Keratinocyte (primary cell): Measurements from ENCODE around the gene GLT6D1. TPM values are rescaled to one million over a fixed set of nuclear protein-coding genes. Genes with fewer than 3 reads are reported as not detected.

Experiments used
- DNase-seq: peaks from one replicate; pipeline ENCODE4 v3.0.0-alpha.2; 2011; ENCODE audit warnings: low read depth, missing footprints, low spot score
- FAIRE-seq: peaks from 2 replicates; lab custom pipeline; 2011; peaks lifted over from hg19 to GRCh38; lab: Jason Lieb, UNC
- H2AFZ ChIP-seq: 2 replicates; pipeline ENCODE4 v1.6.0; 2012; ENCODE audit warnings: low read length, control low read depth, inconsistent platforms; ENCODE audit not compliant: control insufficient read depth
- H3K27ac ChIP-seq: 2 replicates; pipeline ENCODE4 v1.5.1; 2011; ENCODE audit warnings: low read length; ENCODE audit not compliant: control insufficient read depth, insufficient read depth
- H3K27me3 ChIP-seq: 3 replicates; pipeline ENCODE4 v1.6.0; 2011; ENCODE audit warnings: low read length; ENCODE audit not compliant: control insufficient read depth, insufficient read depth; ENCODE audit errors: extremely low read depth
- H3K36me3 ChIP-seq, 2 experiments: 2 replicates in 1 of 2; 3 replicates in 1 of 2; pipeline ENCODE4 v1.5.1; 2011; ENCODE audit warnings: low read length in 2 of 2, mild to moderate bottlenecking in 1 of 2; ENCODE audit not compliant: control insufficient read depth in 2 of 2, insufficient read depth in 2 of 2; ENCODE audit errors: extremely low read depth in 1 of 2
- H3K4me1 ChIP-seq: 3 replicates; pipeline ENCODE4 v1.5.1; 2011; ENCODE audit warnings: low read length; ENCODE audit not compliant: control insufficient read depth, insufficient read depth; ENCODE audit errors: extremely low read depth
- H3K4me2 ChIP-seq: 3 replicates; pipeline ENCODE4 v1.6.0; 2011; ENCODE audit warnings: low read depth, low read length; ENCODE audit not compliant: control insufficient read depth, insufficient read depth; ENCODE audit errors: extremely low read depth
- H3K4me3 ChIP-seq, 3 experiments: fragments of 200-600 bp in 1 of 3; sonication (generic) in 1 of 3; 2 replicates in 2 of 3; 3 replicates in 1 of 3; pipeline ENCODE4 v1.5.1; 2011 to 2016; ENCODE audit warnings: low read length in 3 of 3, mild to moderate bottlenecking in 3 of 3, control low read depth in 2 of 3, inconsistent platforms in 1 of 3, low read depth in 1 of 3, mixed read lengths in 1 of 3, mixed run types in 1 of 3, moderate library complexity in 1 of 3; ENCODE audit not compliant: control insufficient read depth in 2 of 3, insufficient read depth in 2 of 3; ENCODE audit errors: extremely low read depth in 1 of 3
- H3K79me2 ChIP-seq: 2 replicates; pipeline ENCODE4 v1.6.0; 2012; ENCODE audit warnings: low read length; ENCODE audit not compliant: control insufficient read depth, insufficient read depth
- H3K9ac ChIP-seq: 3 replicates; pipeline ENCODE4 v1.6.0; 2011; ENCODE audit warnings: low read length; ENCODE audit not compliant: control insufficient read depth, insufficient read depth; ENCODE audit errors: extremely low read depth
- H3K9me1 ChIP-seq: 3 replicates; pipeline ENCODE4 v1.6.0; 2011; ENCODE audit warnings: low read length; ENCODE audit not compliant: control insufficient read depth, insufficient read depth; ENCODE audit errors: extremely low read depth
- H3K9me3 ChIP-seq: 2 replicates; pipeline ENCODE4 v1.5.1; 2012; ENCODE audit warnings: low read depth, low read length; ENCODE audit not compliant: control insufficient read depth
- H4K20me1 ChIP-seq: 3 replicates; pipeline ENCODE4 v1.6.0; 2011; ENCODE audit warnings: low read length; ENCODE audit not compliant: control insufficient read depth, insufficient read depth; ENCODE audit errors: extremely low read depth
- EZH2 ChIP-seq: IDR thresholded peaks from one replicate; pipeline ENCODE4 v1.6.1; 2012; ENCODE audit warnings: inconsistent platforms, mild to moderate bottlenecking, low read length, moderate library complexity
- dilution Hi-C: fragments of 300-500 bp; cut with MboI; formaldehyde crosslinking; loops from one replicate; pipeline ENCODE4 v1.7.0; 2020; ENCODE audit warnings: low sequenced_read_pairs; ENCODE audit not compliant: extremely low pct_ligation_motif_present
- polyA plus RNA-seq, 5 experiments: library from polyadenylated mRNA; depleted of rRNA in 3 of 5; stranded (reverse) in 3 of 5; stranded (forward) in 1 of 5; unstranded in 1 of 5; fragments of >200 nt; gene quantifications; 1 replicate in 1 of 5; 2 replicates in 3 of 5; 3 replicates in 1 of 5; pipeline versions ENCODE4 v1.2.1 to v1.2.3, GENCODE V29; 2011 to 2012; ENCODE audit warnings: missing spikeins in 2 of 5, low read depth in 1 of 5, low replicate concordance in 1 of 5
- TF ChIP-seq, protein P1 (sequence below), 3 experiments: IDR thresholded peaks in 1 of 3; conservative IDR thresholded peaks in 1 of 3; optimal IDR thresholded peaks in 1 of 3; 2 replicates in 2 of 3; 3 replicates in 1 of 3; pipeline versions ENCODE3 to v1.5.1; 2011; ENCODE audit warnings: low read length in 3 of 3, mild to moderate bottlenecking in 3 of 3, moderate library complexity in 2 of 3, control low read depth in 1 of 3, inconsistent platforms in 1 of 3; ENCODE audit not compliant: insufficient read depth in 2 of 3; ENCODE audit errors: extremely low read depth in 1 of 3

Gene GLT6D1
- polyA plus RNA-seq, 1 donor (not counting 4 experiments of a cell fraction or from before 2014, with no cell fraction given): not detected

DNA sequence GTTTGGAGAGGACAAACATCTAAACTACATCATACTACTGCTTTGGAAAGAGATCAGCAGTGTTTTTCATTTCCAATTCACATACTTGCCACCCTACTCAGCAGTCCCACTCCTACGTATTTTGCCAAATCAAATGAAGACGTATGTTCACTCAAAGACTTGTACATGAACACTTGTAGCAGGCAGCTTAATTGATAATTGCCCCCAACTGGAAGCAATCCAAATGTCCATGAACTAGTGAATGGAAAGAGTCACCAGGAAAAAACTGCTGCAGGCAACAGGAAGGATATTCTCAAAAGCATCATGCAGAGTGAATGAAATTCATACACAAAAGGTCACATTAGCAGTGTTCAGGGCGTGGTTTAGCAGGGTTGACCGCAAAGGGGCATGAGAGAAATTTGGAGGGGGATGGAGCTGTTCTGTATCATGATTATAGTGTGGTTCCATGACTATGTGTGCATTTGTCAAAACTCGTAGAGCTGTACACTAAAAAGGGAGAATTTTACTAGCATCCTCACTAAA is 39.0 kb downstream of the GLT6D1 start:
- no peak overlapping the region for H3K4me3 ChIP-seq
- no peaks in the 10 kb centered on the region for H3K27me3 ChIP-seq
- TF ChIP-seq EZH2: no peak
- TF ChIP-seq, protein P1, sequence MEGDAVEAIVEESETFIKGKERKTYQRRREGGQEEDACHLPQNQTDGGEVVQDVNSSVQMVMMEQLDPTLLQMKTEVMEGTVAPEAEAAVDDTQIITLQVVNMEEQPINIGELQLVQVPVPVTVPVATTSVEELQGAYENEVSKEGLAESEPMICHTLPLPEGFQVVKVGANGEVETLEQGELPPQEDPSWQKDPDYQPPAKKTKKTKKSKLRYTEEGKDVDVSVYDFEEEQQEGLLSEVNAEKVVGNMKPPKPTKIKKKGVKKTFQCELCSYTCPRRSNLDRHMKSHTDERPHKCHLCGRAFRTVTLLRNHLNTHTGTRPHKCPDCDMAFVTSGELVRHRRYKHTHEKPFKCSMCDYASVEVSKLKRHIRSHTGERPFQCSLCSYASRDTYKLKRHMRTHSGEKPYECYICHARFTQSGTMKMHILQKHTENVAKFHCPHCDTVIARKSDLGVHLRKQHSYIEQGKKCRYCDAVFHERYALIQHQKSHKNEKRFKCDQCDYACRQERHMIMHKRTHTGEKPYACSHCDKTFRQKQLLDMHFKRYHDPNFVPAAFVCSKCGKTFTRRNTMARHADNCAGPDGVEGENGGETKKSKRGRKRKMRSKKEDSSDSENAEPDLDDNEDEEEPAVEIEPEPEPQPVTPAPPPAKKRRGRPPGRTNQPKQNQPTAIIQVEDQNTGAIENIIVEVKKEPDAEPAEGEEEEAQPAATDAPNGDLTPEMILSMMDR (optimal IDR thresholded peaks at IDR 0.05 in 1 of 3, IDR thresholded peaks at IDR 0.05 in 1 of 3, conservative IDR thresholded peaks at IDR 0.05 in 1 of 3; ENCODE audit: extremely low read depth in 1 of 3, insufficient read depth in 2 of 3, low read length in 3 of 3): no peak
- H4K20me1 ChIP-seq: no peaks in the 10 kb centered on the region
- H2AFZ ChIP-seq: no peak overlapping the region
- H3K79me2 ChIP-seq: no peaks in the 10 kb centered on the region
- no peaks in the 10 kb centered on the region for H3K36me3 ChIP-seq
- H3K9me1 ChIP-seq: no peaks in the 10 kb centered on the region
- dilution Hi-C loops: no loop called here
- no peak for DNase-seq
- no peak overlapping the region for H3K9ac ChIP-seq
- FAIRE-seq: no peak
- H3K27ac ChIP-seq: no peak overlapping the region
- no peak overlapping the region for H3K4me2 ChIP-seq
- no peaks in the 10 kb centered on the region for H3K9me3 ChIP-seq
- H3K4me1 ChIP-seq: no peaks in the 10 kb centered on the region

DNA sequence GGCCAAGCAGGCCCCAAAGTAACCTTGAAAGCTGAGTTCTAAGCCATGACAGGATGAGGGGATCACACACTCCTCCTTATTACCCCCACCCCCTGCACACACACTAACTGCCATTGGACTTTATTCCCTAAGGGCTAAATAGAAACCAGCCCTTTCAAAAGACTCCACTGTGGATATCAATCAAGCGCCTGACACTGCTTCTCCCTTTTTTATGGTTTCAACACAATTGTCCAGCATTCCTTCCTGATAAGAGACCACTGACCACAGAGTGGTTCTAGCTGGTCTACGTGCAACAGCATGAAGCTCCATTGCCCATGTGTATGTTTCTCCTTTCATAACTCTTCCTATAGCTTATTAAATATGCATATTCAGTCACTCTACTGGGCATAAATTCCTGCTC is 43.1 kb downstream of the GLT6D1 start:
- H3K27ac ChIP-seq: no peak overlapping the region
- no peaks in the 10 kb centered on the region for H3K4me1 ChIP-seq
- H3K9ac ChIP-seq: no peak overlapping the region
- no peaks in the 10 kb centered on the region for H3K9me1 ChIP-seq
- no peaks in the 10 kb centered on the region for H3K27me3 ChIP-seq
- TF ChIP-seq EZH2: no peak
- TF ChIP-seq, protein P1 (optimal IDR thresholded peaks at IDR 0.05 in 1 of 3, IDR thresholded peaks at IDR 0.05 in 1 of 3, conservative IDR thresholded peaks at IDR 0.05 in 1 of 3; ENCODE audit: extremely low read depth in 1 of 3, insufficient read depth in 2 of 3, low read length in 3 of 3): no peak
- H3K79me2 ChIP-seq: no peaks in the 10 kb centered on the region
- DNase-seq (no peak), FAIRE-seq (no peak)
- H3K4me2 ChIP-seq: no peak overlapping the region
- no peaks in the 10 kb centered on the region for H3K36me3 ChIP-seq
- H2AFZ ChIP-seq: no peak overlapping the region
- H4K20me1 ChIP-seq: no peaks in the 10 kb centered on the region
- H3K4me3 ChIP-seq: no peak overlapping the region
- dilution Hi-C loops: no loop called here
- no peaks in the 10 kb centered on the region for H3K9me3 ChIP-seq
